Suppressor macrophage (primary cell): Measurements from ENCODE around the gene EXOC2.
"Not testable (repeated sequence)": the region's sequence is repeated elsewhere in the genome, so short reads cannot be mapped to it uniquely, and the experiment has no call there.

ENCODE experiments used
- DNase-seq, 4 experiments: peaks; one replicate each; pipeline ENCODE4 v3.0.0-alpha.2; 2020 to 2022

The EXOC2 gene

DNA sequence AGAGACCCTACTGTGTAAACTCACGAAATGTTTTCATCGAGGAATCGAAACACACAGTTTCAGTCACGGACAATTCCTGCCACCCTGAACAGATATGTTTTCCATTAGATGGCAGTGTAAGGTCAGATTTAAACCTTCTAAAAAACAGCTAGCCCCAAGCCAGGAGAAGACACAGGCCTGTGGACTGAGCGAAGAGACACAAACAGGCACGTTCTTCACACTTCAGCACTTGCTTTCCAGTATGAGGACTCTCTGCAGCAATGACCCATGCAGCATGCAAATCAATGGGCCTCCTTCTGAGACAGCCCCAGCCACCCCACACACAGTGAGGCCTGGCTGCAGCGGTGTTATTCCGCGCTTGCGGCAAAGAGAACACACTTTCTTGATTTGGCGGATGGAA, 68.0 kb downstream of the EXOC2 start:
- DNase-seq = no peak

DNA sequence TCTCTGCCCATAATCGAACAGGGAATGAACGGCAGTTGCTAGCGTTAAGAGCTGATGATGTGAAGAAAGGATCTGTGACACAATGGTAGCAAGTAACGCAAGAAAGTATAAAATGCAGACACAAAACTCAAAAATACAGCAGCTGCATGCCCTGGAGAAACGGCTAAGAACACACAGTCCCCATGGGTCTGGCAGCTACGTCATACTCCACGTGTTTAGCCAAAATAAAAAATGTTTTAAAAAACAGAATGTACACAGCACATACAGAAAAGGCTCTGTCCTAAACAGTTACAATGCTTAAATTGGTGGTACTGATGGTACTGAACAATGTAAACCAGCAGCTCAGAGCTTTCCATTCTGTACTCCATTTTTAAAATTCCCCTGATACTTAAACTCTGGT, 70.5 kb downstream of the EXOC2 start:
- no peak for DNase-seq

DNA sequence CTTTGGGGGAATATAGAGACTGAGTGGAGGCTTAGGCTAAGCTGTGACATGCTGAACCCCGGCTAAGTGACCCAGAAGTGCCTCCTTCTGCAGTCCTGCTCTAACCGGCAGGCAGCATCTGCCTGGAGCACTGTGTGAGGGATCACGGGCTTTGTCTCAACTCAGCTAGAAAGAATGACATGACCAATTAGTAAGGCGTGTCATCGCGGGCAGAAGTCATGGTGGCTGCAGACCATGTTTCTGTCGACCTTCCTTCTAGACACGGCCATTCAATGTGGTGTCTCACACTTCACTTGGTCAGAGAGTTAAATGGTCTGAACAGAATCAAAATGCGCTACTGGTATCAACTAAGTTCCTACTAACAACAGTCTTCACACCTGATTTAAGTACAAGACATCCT, 71.0 kb downstream of the EXOC2 start:
- no peak for DNase-seq

DNA sequence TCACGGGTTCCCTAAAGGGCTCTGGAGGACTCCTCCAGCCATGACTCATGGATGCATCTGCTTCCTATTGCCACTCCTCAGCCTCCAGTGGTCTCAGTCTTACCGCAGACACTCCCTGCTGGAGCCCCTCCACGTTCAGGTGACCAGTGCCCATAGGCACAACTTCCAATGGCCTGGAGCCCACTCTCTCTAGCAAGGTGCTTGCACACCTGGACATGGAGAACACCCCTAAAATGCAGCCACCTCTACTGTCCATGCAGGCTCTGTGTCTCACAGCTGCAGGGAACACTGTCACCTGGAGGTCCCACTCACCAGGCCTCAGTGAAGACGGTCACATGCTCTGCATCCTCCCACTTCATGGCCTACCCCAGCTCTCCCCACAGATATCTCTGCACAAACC, 72.0 kb downstream of the EXOC2 start:
- DNase-seq = no peak

DNA sequence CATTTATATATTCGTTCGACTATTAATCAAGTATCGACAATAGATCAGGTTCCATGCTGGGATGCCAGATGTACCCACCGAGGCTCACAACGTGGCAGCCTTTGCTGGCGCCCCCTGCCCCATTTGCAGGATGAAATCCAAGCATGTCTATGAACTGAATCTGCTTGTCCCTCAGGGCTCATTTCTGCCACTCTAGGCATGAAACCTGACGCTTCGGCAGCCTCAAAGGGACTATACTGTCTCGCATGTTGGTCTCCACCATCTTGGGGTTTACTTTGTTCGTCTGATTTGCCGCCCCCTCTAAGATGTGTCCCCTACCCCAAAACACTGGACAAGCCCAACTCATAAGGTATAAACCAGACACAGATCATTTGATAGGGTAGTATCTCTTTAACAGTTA, 72.8 kb downstream of the EXOC2 start:
- DNase-seq = no peak

DNA sequence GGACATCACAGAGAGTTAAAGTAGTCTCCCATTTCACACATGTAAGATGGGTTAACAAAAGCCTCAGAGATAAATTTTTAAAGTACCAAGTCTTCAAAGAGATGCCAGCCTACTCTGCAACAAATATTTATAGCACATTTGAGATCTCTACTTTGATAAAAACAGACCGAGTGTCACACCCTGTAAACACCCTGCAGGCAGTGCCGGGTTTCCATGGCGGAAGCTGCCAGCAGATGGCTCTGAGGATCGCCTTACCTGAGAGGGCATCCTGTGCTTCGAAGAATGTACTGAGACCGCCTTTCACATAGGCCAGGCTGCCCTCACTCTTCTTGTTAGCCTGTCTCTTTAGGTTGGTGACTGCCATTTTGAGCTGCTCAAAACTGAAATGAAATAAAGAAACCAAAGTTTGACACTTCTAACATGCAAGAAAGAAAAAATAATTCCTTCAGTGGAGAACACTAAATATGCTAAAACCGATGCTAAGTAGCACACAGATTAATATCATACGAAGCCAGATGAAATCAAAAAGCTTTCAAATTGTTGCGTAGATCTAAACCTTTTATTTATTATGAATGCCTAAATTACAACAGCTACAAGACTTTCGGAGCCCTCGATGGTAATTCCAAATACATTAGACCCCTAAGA, 75.4 kb downstream of the EXOC2 start:
- DNase-seq = no peak

DNA sequence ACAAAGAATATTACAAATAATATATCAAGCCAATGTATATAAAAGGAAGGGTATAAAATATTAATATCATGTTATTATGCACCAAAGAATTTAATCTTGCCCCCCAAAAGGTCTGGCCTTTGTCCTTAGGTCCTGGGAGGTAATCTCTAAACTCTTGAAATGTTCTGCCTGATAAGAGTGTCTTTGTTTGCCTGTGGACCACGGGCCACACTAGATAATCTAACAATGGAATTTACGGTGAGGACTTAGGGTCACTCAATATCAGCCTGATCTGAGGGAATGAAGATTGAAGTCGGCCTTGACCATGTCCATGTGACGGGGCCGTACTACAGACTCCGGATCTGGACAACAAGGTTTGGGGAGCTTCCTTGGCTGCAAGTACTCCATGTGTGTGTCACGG, 79.0 kb downstream of the EXOC2 start:
- DNase-seq = no peak

DNA sequence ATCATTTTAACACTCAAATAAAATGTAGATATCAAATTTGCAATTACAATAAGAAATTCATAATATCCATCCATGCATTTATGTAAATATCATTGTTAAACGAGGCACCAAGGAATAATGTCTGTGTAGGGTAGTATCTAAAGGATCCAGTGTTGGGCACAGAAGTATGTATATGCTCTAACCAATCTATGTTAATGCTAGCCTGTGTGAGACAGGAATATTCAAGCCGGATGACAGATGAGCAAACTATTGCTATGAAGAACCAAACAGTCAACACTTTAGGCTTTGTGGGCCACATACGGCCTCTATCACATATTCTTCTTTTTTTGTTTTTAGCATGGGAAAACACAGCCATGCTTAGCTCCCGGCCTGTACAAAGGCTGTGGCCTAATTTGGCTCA, 81.0 kb downstream of the EXOC2 start:
- DNase-seq = no peak

DNA sequence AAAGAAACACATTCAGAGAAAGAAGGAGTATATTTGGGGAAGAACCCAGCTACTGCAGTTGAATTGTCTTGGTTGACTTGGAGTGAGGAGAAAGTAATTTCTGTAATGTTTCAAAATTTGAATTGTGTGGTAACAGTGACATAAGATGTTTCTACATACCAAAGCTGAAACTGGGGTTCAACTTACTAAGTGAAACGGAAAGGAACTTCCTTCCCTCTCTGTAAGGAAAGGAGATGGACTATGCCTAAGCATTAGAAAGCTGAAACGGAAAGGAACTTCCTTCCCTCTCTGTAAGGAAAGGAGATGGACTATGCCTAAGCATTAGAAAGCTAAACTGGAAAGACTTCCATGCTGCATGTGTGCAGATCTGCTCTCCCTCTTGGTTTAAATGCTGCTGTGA, 82.1 kb downstream of the EXOC2 start:
- peak; percentile 9 to 79 (median 47) for DNase-seq

DNA sequence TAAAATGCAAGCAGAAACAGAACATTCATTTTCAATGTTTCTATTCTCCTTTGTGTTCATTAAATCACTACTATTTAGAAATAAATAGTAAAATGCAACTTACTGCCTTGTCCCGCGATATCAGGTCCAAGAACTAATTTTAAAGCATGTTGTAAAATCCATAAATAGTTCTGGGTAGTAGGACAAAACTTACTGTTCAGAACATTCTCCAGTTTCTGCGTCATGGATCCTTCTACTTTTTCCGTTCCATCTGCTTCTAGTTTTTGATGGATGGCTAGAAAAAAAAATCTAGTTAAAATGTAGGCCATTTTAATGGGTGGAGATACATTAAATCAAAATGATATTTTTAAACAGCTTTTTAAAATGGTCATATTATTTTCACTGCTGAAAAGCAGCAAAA, 83.0 kb downstream of the EXOC2 start:
- DNase-seq = no peak

DNA sequence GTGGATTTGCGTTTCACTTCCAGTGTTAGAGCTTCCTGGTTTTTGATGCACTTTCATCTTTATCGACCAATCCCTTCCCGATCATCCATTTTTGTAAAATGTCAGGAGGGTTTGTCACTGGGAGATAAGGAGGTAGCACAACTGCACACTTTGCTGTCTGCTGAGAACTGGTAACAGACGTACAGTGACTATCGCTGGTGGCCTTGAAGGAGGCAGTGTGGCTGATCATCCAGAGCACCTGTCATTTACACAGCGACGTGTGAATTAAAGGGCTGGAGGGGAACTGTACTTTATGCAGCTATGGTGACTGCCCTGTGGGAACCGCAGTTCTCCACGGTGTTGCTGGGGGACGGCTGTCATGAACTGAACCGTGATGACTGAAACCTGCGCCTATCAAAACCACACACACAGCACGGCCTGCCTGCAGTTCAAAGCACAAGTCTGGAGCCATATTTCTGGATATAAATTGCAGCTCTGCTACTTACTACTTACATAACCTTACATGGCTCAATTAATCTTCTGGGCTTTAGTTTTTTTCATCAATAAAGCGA, 86.0 kb downstream of the EXOC2 start:
- no peak for DNase-seq

DNA sequence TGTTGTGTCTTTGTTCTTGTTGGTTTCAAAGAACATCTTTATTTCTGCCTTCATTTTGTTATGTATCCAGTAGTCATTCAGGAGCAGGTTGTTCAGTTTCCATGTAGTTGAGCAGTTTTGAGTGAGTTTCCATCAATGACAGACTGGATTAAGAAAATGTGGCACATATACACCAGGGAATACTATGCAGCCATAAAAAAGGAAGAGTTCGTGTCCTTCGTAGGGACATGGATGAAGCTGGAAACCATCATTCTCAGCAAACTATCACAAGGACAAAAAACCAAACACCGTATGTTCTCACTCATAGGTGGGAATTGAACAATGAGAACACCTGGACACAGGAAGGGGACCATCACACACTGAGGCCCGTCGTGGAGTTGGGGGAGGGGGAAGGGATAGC, 87.0 kb downstream of the EXOC2 start:
- not testable (repeated sequence) for DNase-seq

DNA sequence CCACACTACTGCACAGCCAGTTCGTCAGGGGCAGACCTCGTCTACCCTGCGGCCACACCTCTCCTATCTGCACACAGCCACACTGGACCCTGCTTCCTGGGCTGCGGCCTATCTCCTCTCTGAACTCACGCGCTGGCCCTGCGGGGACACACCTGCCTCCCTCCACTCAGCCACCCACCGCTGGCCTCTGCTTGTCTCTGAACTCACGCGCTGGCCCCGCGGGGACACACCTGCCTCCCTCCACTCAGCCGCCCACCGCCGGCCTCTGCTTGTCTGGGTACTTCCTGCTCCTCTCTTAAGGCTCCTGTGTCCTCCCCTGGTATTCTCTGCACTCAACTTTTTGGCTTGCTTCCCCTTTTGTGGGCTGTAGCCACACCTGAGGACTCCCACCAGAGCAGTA, 88.4 kb downstream of the EXOC2 start:
- no peak for DNase-seq

DNA sequence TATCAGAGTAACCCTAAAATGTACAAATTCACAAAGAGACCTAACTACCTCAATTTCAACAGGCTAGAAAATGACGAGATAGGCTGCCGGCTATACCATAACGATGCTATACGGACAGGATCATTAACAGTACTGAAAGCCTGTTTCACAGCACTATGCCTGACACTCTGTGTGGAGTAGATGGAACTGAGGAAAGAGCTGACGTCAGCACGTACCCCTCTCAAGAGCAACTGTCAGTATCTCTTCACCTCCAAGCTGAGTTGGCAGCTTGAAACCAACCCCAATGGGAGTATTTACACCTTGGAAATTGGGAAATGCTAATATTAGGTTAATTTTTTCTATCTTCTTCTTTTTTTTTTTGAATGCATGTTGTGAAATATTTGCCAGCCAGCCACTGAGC, 89.7 kb downstream of the EXOC2 start:
- DNase-seq = no peak

DNA sequence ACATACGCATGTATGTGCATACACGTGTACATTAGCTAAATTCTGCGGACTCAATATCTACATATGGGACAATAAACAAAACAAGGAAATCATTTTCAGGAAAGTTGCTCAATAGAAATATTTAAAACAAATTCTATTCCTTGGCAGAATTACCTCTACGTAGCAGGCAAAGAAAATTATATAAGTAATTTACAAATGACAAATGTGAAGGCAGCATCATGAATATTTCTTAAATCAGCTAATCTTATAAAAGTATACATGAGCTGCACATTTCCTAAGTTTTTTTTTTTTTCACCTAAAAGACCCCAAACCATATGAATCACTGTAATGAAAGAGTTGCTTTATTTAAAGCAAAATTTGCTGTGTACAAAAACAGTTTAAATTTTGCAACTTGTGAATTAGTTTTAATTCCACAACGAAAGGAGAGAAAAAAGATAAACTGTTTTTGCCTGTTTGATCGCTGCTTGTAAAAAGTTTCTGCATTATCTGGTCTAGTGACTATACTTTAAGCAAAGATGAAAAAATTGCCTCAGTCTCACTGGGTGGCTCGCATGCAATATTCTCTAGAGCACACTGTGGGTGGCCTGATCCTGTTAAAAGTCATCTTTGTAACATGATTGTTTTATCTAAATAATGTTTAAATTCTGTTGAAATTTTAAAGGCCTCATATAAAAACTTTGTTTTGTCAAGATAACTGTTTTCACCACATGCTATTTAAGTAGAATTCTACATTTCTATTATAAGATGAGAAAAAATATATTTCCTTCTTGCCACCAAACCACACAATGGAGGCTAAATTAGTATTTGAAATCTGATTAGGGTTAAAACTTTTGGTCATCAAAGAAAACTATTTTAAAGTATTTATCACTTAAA, 93.1 kb downstream of the EXOC2 start:
- no peak for DNase-seq

DNA sequence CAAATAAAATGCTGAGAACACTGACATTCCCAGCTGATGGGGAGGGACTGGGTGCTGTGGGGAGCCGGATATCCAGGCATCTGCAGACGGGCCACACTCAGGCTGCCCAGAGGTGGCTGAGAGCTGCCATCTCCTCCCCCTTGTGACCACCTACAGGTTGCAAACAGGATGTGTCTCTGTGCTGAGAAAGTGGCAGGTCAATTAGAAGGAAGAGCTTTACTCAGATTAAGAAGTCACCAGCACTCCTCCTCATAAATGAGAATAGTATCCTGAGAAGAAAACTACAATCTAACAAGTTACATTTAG, 99.1 kb downstream of the EXOC2 start:
- no peak for DNase-seq

DNA sequence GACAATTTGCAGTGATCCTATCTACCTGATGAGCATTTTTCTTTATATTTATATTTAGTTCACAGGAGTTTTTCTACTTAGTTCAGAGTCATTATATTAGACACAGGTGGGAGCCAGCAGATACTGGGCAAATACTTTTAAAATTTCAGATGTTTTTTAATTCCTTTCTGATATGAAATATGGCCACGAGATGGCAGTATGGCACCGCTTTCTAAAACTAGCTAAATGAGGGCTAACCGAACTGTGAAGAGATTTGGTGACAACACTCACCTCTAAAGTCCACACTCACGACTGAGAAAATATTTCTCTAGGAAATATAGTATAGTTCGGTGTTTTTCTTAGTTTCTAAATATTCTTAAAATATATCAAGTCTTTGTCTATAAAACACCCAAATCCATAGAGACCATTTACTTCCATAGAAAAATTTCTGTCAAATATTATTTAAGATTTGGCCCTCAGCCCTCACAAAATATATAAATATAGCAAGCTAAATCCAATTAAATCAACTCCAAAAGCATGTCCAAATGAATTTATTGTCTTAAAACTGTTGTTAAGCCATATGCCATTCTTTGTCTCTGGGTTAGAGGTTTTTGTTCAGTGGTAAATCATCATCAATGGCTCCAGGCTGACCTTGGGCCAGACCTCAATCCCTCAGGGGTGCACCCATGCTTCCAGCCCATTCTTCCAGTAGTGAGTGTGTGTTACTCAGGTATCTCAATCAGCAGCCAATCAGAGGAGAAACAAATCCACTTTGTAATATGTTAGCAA, 99.6 kb downstream of the EXOC2 start:
- DNase-seq = peak; percentile 69 to 83 (median 76)

DNA sequence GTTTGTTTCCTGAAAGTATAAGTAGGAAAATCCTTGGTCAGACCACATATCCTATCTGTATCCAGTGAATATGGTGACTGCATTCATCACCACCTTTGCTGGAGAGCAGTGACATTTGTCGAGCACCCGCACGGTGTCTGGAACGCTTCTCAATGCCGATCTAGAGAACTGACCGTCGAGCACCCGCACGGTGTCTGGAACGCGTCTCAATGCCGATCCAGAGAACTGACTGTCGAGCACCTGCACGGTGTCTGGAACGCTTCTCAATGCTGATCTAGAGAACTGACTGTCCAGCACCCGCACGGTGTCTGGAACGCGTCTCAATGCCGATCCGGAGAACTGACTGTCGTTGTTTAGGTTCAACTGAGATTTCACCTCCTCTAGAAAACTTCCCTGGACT, 103.8 kb downstream of the EXOC2 start:
- DNase-seq = no peak

DNA sequence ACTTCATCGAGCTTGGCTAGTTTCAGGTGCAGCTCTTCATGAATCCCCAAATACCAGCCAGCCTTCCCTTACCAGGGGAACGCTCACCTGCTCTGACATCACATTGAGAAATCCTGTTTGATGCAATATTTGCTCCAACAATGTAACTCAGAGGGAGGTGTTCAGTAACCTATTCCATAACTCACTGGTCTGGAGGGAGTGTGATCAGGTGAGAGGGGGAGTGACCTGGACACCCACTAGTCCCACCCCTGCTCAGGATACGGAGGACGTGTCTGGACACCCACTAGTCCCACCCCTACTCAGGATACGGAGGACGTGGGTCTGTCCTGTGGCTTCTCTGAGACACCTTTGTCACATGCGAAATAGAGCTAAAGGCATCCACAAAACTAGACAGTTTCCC, 106.4 kb downstream of the EXOC2 start:
- DNase-seq = no peak

DNA sequence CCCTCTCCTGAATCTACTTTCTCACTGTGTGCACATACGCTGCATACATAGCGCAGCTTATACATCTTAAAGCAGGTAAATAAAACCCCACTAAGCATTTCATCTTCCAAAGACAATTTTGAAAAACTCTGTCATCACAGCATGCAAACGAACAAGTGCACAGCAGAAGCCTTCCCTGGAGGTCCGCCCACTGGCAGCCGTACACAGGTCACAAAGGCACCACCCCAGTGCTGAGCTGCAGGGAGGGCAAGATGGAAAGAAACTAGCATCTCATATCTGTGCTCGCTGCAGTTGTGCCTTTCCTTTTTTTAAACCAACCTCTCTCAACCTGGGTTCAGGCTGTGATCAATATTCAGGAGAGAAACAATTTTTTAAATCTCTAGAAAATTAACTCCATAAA, 109.3 kb downstream of the EXOC2 start:
- no peak for DNase-seq

DNA sequence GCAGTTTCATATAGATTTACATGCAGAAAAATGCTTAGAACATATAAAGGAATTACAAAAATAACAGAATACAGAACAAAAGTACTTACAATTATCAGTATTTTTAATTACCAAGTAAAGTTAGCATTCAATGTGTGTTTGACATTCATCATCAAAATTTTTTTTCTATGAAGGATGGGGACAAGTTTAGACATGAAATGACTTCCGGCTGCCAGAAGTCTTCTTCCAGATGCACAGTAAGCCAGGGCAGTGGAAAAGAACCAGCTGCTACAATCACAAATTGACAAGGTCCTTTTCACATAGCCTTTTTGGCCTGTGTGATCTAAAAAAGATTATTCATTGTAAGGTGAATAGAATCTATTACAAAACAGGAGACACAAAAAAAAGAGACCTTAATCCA, 109.8 kb downstream of the EXOC2 start:
- DNase-seq = no peak

DNA sequence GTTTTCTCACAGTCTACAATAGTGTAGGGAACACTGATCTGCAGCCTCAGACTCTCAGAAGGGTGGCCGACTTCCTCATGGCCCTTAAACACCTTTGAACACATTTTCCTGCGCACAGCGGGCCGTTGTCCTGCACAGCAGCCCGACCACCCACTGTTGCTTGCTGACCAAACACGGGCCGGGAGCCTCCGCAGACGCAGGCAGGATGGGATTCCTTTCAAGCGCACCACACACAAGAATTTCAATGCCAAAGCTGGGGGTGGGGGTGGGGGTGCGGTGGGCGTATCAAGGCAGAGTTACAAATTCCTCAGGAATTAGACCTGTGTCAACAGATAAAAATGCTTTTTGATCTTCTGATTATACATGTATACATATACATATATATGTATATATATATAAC, 110.6 kb downstream of the EXOC2 start:
- no peak for DNase-seq

DNA sequence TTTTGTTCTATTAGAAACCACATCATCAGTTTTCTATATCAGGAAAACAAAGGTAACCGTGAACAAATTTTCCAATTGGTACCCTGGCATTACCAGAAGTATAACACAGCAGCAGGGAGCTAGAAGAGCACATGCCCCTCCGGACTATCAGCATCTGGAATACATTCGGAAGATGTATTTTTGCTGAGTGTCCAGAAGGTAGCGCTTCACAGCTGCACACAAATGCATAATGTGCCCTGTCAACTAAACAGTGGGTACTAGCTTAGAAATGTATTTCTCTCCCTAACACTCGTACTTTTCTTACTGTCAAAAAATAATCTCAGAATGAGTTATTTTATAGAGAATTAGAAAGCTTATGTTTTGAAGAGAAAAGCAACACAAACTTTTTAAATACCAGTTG, 113.6 kb downstream of the EXOC2 start:
- no peak for DNase-seq
